AG04449 (cell line): Measurements from ENCODE around the gene ATXN1.

Experiments
- CTCF ChIA-PET: fragments of 350-600 bp; formaldehyde crosslinking; extraction: SDS; loops from one replicate; lab custom pipeline; 2021; ENCODE audit warnings: antibody characterized with exemption; lab: Yijun Ruan, JAX
- POLR2A ChIA-PET: fragments of 400-600, 350-600 bp; formaldehyde crosslinking; extraction: SDS; loops from one replicate; lab custom pipeline; 2020; ENCODE audit warnings: antibody characterized with exemption, inconsistent platforms; lab: Yijun Ruan, JAX
- DNase-seq: peaks from one replicate; pipeline ENCODE4 v3.0.0-alpha.2; 2010; ENCODE audit warnings: low read depth, low spot score
- H3K4me3 ChIP-seq: 2 replicates; pipeline ENCODE4 v1.5.1; 2011; ENCODE audit warnings: low read depth, mild to moderate bottlenecking, control low read depth, low read length
- CTCF ChIP-seq: IDR thresholded peaks from one replicate; pipeline ENCODE4 v1.5.1; 2011; ENCODE audit warnings: mild to moderate bottlenecking, moderate library complexity, low read length, control low read depth, inconsistent platforms; ENCODE audit not compliant: insufficient read depth; ENCODE audit errors: missing control alignments

Gene ATXN1

GRCh38 chr6:16302721-16303552 lies 458.3 kb downstream of the ATXN1 start:
- POLR2A ChIA-PET = no interaction called here
- H3K4me3 ChIP-seq = no peak overlapping the region
- CTCF ChIA-PET = interaction anchor here (1.4 to 2.7 kb wide), 2 partner anchors 17 kb away, joined by 4 to 16 read pairs; no protein-coding TSS in a partner anchor
- no peak for DNase-seq
- no peak for TF ChIP-seq CTCF

GRCh38 chr6:16301511-16301910 lies 459.7 kb downstream of the ATXN1 start:
- ChIA-PET POLR2A (no interaction called here), CTCF (interaction anchor here (1.2 to 2.7 kb wide), 4 partner anchors 10 to 31 kb away, joined by 4 to 16 read pairs (median 9); no protein-coding TSS in a partner anchor)
- H3K4me3 ChIP-seq = no peak overlapping the region
- no peak for TF ChIP-seq CTCF
- DNase-seq = no peak

- H3K4me3 ChIP-seq = no peak overlapping the region
- ChIA-PET CTCF (interaction anchor here (2.1 to 6.1 kb wide), 4 partner anchors 14 to 17 kb away, joined by 9 to 58 read pairs (median 14); no protein-coding TSS in a partner anchor), POLR2A (no interaction called here)
- TF ChIP-seq CTCF = no peak
- no peak for DNase-seq
Measured at GRCh38 chr6:16299861-16300260, 461.4 kb downstream of the ATXN1 start.

- no peak for DNase-seq
- ChIA-PET CTCF (interaction anchor here (1.5 to 6.1 kb wide), 2 partner anchors 7 to 10 kb away, joined by 3 to 58 read pairs; no protein-coding TSS in a partner anchor), POLR2A (no interaction called here)
Measured at GRCh38 chr6:16296061-16296670, 465.1 kb downstream of the ATXN1 start.

GRCh38 chr6:16295471-16295870 lies 465.8 kb downstream of the ATXN1 start:
- no peak for DNase-seq
- CTCF ChIA-PET = interaction anchor here (1.4 to 6.1 kb wide), 3 partner anchors 9 to 21 kb away, joined by 3 to 58 read pairs (median 11); no protein-coding TSS in a partner anchor
- POLR2A ChIA-PET = no interaction called here
- H3K4me3 ChIP-seq = no peak overlapping the region
- TF ChIP-seq CTCF = no peak

More at GRCh38 chr6:16296061-16296670, 465.1 kb downstream of the ATXN1 start:
- H3K4me3 ChIP-seq = no peak overlapping the region
- TF ChIP-seq CTCF = no peak

- POLR2A ChIA-PET = no interaction called here
- TF ChIP-seq CTCF = no peak
- H3K4me3 ChIP-seq = no peak overlapping the region
- no peak for DNase-seq
- CTCF ChIA-PET = interaction anchor here (1.4 to 6.1 kb wide), 3 partner anchors 9 to 21 kb away, joined by 3 to 58 read pairs (median 11); no protein-coding TSS in a partner anchor
Measured at GRCh38 chr6:16295060-16295459, 466.2 kb downstream of the ATXN1 start.
